Left ventricle myocardium inferior (tissue), 1 donor: ENCODE data around the gene TM9SF2. TPM values are rescaled to one million over a fixed set of nuclear protein-coding genes. Genes with fewer than 3 reads are reported as not detected.

ENCODE experiments used
- DNase-seq: peaks from one replicate; pipeline ENCODE4 v3.0.0-alpha.2; 2020
- H3K27ac ChIP-seq: fragments of 200-600 bp; replicated peaks from 2 replicates; pipeline ENCODE4 v1.8.0; 2021
- H3K27me3 ChIP-seq: fragments of 200-600 bp; 2 replicates; pipeline ENCODE4 v1.8.0; 2021; ENCODE audit warnings: low read depth
- H3K36me3 ChIP-seq: fragments of 200-600 bp; 2 replicates; pipeline ENCODE4 v1.8.0; 2021
- H3K4me1 ChIP-seq: fragments of 200-600 bp; 2 replicates; pipeline ENCODE4 v1.8.0; 2021
- H3K4me3 ChIP-seq: fragments of 200-600 bp; 2 replicates; pipeline ENCODE4 v1.8.0; 2021; ENCODE audit warnings: mild to moderate bottlenecking, moderate library complexity
- H3K9me3 ChIP-seq: fragments of 200-600 bp; replicated peaks from 2 replicates; pipeline ENCODE4 v1.8.0; 2021
- CTCF ChIP-seq: fragments of 200-600 bp; IDR thresholded peaks from 2 replicates; pipeline ENCODE4 v1.8.0; 2021; ENCODE audit warnings: antibody characterized with exemption, mild to moderate bottlenecking, borderline replicate concordance
- intact Hi-C: fragments of 100-400 bp; cut with micrococcal nuclease; formaldehyde crosslinking; loops from one replicate; pipeline ENCODE4 v1.11.0; 2022
- total RNA-seq: library from RNA; stranded (reverse); fragmentation: NEBNext Ultra II Directional; extraction: Animal tissue kit (Norgen Biotek cat#: 25700); gene quantifications from one replicate; pipeline ENCODE4 v1.2.1, GENCODE V29; 2021
- donor health status: DM: no; HTN: yes; CAD: no; lungs with severe emphysema.

The TM9SF2 gene
- total RNA-seq, 1 donor from 2014 or later: 55.1 TPM

- TF ChIP-seq CTCF: no peak
- DNase-seq: no peak
- no peak overlapping the region for H3K4me3 ChIP-seq
- no peaks in the 10 kb centered on the region for H3K9me3 ChIP-seq
- intact Hi-C loops: no loop called here
- peaks cover 9% of the 10 kb centered on the region for H3K27me3 ChIP-seq
- H3K27ac ChIP-seq: no peak overlapping the region
- H3K4me1 ChIP-seq: no peaks in the 10 kb centered on the region
- H3K36me3 ChIP-seq: no peaks in the 10 kb centered on the region
Observed at GRCh38 chr13:99464441-99464949, 36.8 kb upstream of the TM9SF2 start.

GRCh38 chr13:99465454-99465853 is 35.8 kb upstream of the TM9SF2 start:
- intact Hi-C loops: no loop called here
- no peak for TF ChIP-seq CTCF
- H3K27ac ChIP-seq: no peak overlapping the region

GRCh38 chr13:99467764-99468163 is 33.5 kb upstream of the TM9SF2 start:
- intact Hi-C loops: no loop called here
- Histone ChIP-seq H3K27ac (no peak overlapping the region), H3K36me3 (no peaks in the 10 kb centered on the region), H3K27me3 (peaks cover 22% of the 10 kb centered on the region), H3K4me3 (no peak overlapping the region), H3K4me1 (no peaks in the 10 kb centered on the region), H3K9me3 (no peaks in the 10 kb centered on the region)
- no peak for DNase-seq
- no peak for TF ChIP-seq CTCF

More at GRCh38 chr13:99465454-99465853, 35.8 kb upstream of the TM9SF2 start:
- no peaks in the 10 kb centered on the region for H3K36me3 ChIP-seq
- H3K4me3 ChIP-seq: no peak overlapping the region
- no peaks in the 10 kb centered on the region for H3K9me3 ChIP-seq
- H3K4me1 ChIP-seq: no peaks in the 10 kb centered on the region
- peaks cover 14% of the 10 kb centered on the region for H3K27me3 ChIP-seq
- DNase-seq: no peak

GRCh38 chr13:99469041-99469440 is 32.2 kb upstream of the TM9SF2 start:
- no peaks in the 10 kb centered on the region for H3K9me3 ChIP-seq
- no peak for TF ChIP-seq CTCF
- H3K4me3 ChIP-seq: no peak overlapping the region
- H3K36me3 ChIP-seq: no peaks in the 10 kb centered on the region
- peaks cover 22% of the 10 kb centered on the region for H3K27me3 ChIP-seq
- DNase-seq: no peak
- H3K27ac ChIP-seq: no peak overlapping the region
- intact Hi-C loops: no loop called here
- no peaks in the 10 kb centered on the region for H3K4me1 ChIP-seq

- Histone ChIP-seq H3K27ac (no peak overlapping the region), H3K4me3 (no peak overlapping the region), H3K27me3 (peaks cover 22% of the 10 kb centered on the region), H3K36me3 (no peaks in the 10 kb centered on the region), H3K4me1 (no peaks in the 10 kb centered on the region), H3K9me3 (no peaks in the 10 kb centered on the region)
- no peak for DNase-seq
- intact Hi-C loops: no loop called here
- TF ChIP-seq CTCF: no peak
Observed at GRCh38 chr13:99470027-99470426, 31.2 kb upstream of the TM9SF2 start.
